Ovary (tissue), 9 donors: ENCODE data around the gene DRC3. TPM values are rescaled to one million over a fixed set of nuclear protein-coding genes. Genes with fewer than 3 reads are reported as not detected.
A peak's percentile ranks its signal among the peaks of the same experiment; 100 is the strongest.
"Not testable (repeated sequence)": the region's sequence is repeated elsewhere in the genome, so short reads cannot be mapped to it uniquely, and the experiment has no call there.

ENCODE experiments used
- DNase-seq, 5 donors: peaks; one replicate each; pipeline ENCODE4 v3.0.0-alpha.2; 2019 to 2020
- H3K27ac ChIP-seq, 2 donors: fragments of 200-600 bp; one replicate each; pipeline versions ENCODE4 v1.5.1 to v1.8.0; 2019 to 2022
- H3K27me3 ChIP-seq: fragments of 200-600 bp; one replicate; pipeline ENCODE4 v1.8.0; 2022
- H3K36me3 ChIP-seq: fragments of 200-600 bp; sonication (generic); one replicate; pipeline ENCODE4 v1.5.1; 2019
- H3K4me1 ChIP-seq: one replicate; pipeline ENCODE4 v1.8.1; 2013; ENCODE audit warnings: mild to moderate bottlenecking, moderate library complexity; ENCODE audit not compliant: insufficient read depth
- H3K4me3 ChIP-seq: fragments of 200-600 bp; sonication (generic); one replicate; pipeline ENCODE4 v1.5.1; 2017
- H3K9me3 ChIP-seq, 2 donors: fragments of 200-600 bp in 1 of 2; sonication (generic) in 1 of 2; one replicate each; pipeline versions ENCODE4 v1.5.1 to v1.8.1; 2013 to 2019; ENCODE audit warnings: mild to moderate bottlenecking in 1 of 2, moderate library complexity in 1 of 2
- CTCF ChIP-seq, 3 donors: fragments of 450-650 bp in 2 of 3; fragments of 200-600 bp in 1 of 3; IDR thresholded peaks; one replicate each; pipeline versions ENCODE4 v1.5.1 to v1.8.0; 2016 to 2022; ENCODE audit warnings: antibody characterized with exemption in 3 of 3, mild to moderate bottlenecking in 1 of 3
- EP300 ChIP-seq: sonication (generic); formaldehyde crosslinking; IDR thresholded peaks from one replicate; pipeline ENCODE4 v1.6.1; 2017; ENCODE audit warnings: antibody characterized with exemption
- POLR2A ChIP-seq: fragments of 450-650 bp; IDR thresholded peaks from one replicate; pipeline ENCODE4 v1.6.1; 2017; ENCODE audit warnings: antibody characterized with exemption, mild to moderate bottlenecking, moderate library complexity
- WGBS, 3 donors: extraction: QIAGEN DNeasy Blood & Tissue Kit in 1 of 3; methylation state at CpG; one replicate each; pipeline versions ENCODE4 v1.1.5 to v1.1.7; 2013 to 2017; 5-methylcytosine and 5-hydroxymethylcytosine counted together
- intact Hi-C, 4 donors: fragments of 100-400 bp; cut with DNase I; formaldehyde crosslinking; loops; one replicate each; pipeline versions ENCODE4 v1.11.0 to v1.15.1; 2022 to 2023
- polyA plus RNA-seq, 2 donors: library from polyadenylated mRNA; stranded (reverse); fragments of 200-250 nt in 1 of 2; fragments of 350-450 nt in 1 of 2; fragmentation: Illumina TruSeq in 1 of 2; extraction: RNeasy Lipid Tissue Mini Kit (QIAGEN cat#74804) in 1 of 2; gene quantifications; one replicate each; pipeline ENCODE4 v1.2.3, GENCODE V29; 2013 to 2014
- total RNA-seq, 7 donors: library from RNA; depleted of rRNA in 2 of 7; stranded (reverse); fragments of >200 nt in 2 of 7; fragmentation: NEBNext Ultra II Directional in 3 of 7; extraction: Animal tissue kit (Norgen Biotek cat#: 25700) in 3 of 7; gene quantifications; one replicate each; pipeline versions ENCODE4 v1.1.0 to v1.2.4, GENCODE V29; 2016 to 2023
- donor health status: DM: no; HTN: no; CAD: no; lungs with moderate emphysema.
- donor health status: DM: no; HTN: no; CAD: no.
- donor health status: Bipolar disorder and iron deficiency.
- donor health status: DM: yes; HTN: yes; CAD: no.
- donor health status: DM: no; HTN: no; CAD: no.
- donor health status: DM: yes; HTN: yes; CAD: no.

The DRC3 gene
- total and polyA plus RNA-seq, 9 donors = 3.6 to 35.3 (median 6.0) TPM

GRCh38 chr17:17952691-17953090 lies 20.0 kb upstream of the DRC3 start:
- H3K9me3 ChIP-seq = no peaks in the 10 kb centered on the region
- no peak for DNase-seq
- intact Hi-C loops = loop anchor here in 1 of 4 donors (10.0 kb wide), 1 partner anchor 568 kb away; no protein-coding TSS in a partner anchor
- no peak overlapping the region for H3K27ac ChIP-seq
- H3K36me3 ChIP-seq = no peaks in the 10 kb centered on the region
- H3K4me1 ChIP-seq = peaks cover 3% of the 10 kb centered on the region
- TF ChIP-seq EP300 = no peak
- TF ChIP-seq POLR2A = no peak
- TF ChIP-seq CTCF (IDR thresholded peaks at IDR 0.05) = no peak
- H3K27me3 ChIP-seq = no peaks in the 10 kb centered on the region
- WGBS, 3 donors = 97 to 100% (median 97%) methylated on average over 3 of the region's 3 CpGs
- no peak overlapping the region for H3K4me3 ChIP-seq

GRCh38 chr17:17954079-17954478 lies 18.6 kb upstream of the DRC3 start:
- Histone ChIP-seq H3K9me3 (no peaks in the 10 kb centered on the region), H3K4me1 (peaks cover 2% of the 10 kb centered on the region), H3K27me3 (no peaks in the 10 kb centered on the region), H3K4me3 (no peak overlapping the region), H3K27ac (no peak overlapping the region), H3K36me3 (no peaks in the 10 kb centered on the region)
- no peak for TF ChIP-seq CTCF (IDR thresholded peaks at IDR 0.05)
- no peak for TF ChIP-seq EP300
- no peak for TF ChIP-seq POLR2A
- intact Hi-C loops = loop anchor here in 1 of 4 donors (10.0 kb wide), 1 partner anchor 569 kb away; no protein-coding TSS in a partner anchor
- DNase-seq = no peak
- WGBS, 3 donors = 87 to 93% (median 90%) methylated on average over 3 of the region's 3 CpGs

- WGBS, 3 donors = 96 to 97% (median 97%) methylated on average over 12 of the region's 12 CpGs
- not testable (repeated sequence) for H3K4me1 ChIP-seq, H3K27me3 ChIP-seq, H3K9me3 ChIP-seq, H3K36me3 ChIP-seq, DNase-seq, H3K4me3 ChIP-seq, H3K27ac ChIP-seq
- intact Hi-C loops = loop anchor here in 1 of 4 donors (10.0 kb wide), 1 partner anchor 571 kb away; no protein-coding TSS in a partner anchor
These were observed 16.8 kb upstream of the DRC3 start for GRCh38 chr17:17955790-17956341.

GRCh38 chr17:17957584-17957916 lies 15.1 kb upstream of the DRC3 start:
- intact Hi-C loops = loop anchor here in 1 of 4 donors (10.0 kb wide), 1 partner anchor 573 kb away; no protein-coding TSS in a partner anchor
- 88 to 95% (median 94%) methylated on average over 7 of the region's 7 CpGs for WGBS, 3 donors
- no peak for TF ChIP-seq POLR2A
- TF ChIP-seq CTCF (IDR thresholded peaks at IDR 0.05) = no peak
- TF ChIP-seq EP300 = no peak
- no peak overlapping the region for H3K27ac ChIP-seq
- DNase-seq = no peak
- no peaks in the 10 kb centered on the region for H3K9me3 ChIP-seq
- no peaks in the 10 kb centered on the region for H3K27me3 ChIP-seq
- H3K36me3 ChIP-seq = no peaks in the 10 kb centered on the region
- peaks cover 5% of the 10 kb centered on the region for H3K4me1 ChIP-seq
- H3K4me3 ChIP-seq = no peak overlapping the region

GRCh38 chr17:17958982-17959381 lies 13.7 kb upstream of the DRC3 start:
- no peaks in the 10 kb centered on the region for H3K36me3 ChIP-seq
- DNase-seq = no peak
- peak overlapping the region in 1 of 2 donors; percentile 37 for H3K27ac ChIP-seq
- intact Hi-C loops = loop anchor here in 1 of 4 donors (10.0 kb wide), 1 partner anchor 574 kb away; no protein-coding TSS in a partner anchor
- no peaks in the 10 kb centered on the region for H3K9me3 ChIP-seq
- H3K27me3 ChIP-seq = no peaks in the 10 kb centered on the region
- peaks cover 5% of the 10 kb centered on the region for H3K4me1 ChIP-seq
- no peak for TF ChIP-seq EP300
- TF ChIP-seq POLR2A = no peak
- no peak for TF ChIP-seq CTCF (IDR thresholded peaks at IDR 0.05)
- no peak overlapping the region for H3K4me3 ChIP-seq
- 87 to 92% (median 89%) methylated on average over 5 of the region's 5 CpGs for WGBS, 3 donors
